Vagina (tissue), 2 donors: ENCODE results near the gene RASGRP3. TPM values are rescaled to one million over a fixed set of nuclear protein-coding genes. Genes with fewer than 3 reads are reported as not detected.

Experiments
- DNase-seq, 2 donors: peaks; one replicate each; pipeline ENCODE4 v3.0.0-alpha.2; 2017; ENCODE audit errors: extremely low spot score in 2 of 2
- H3K27ac ChIP-seq: fragments of 200-600 bp; sonication (generic); one replicate; pipeline ENCODE4 v1.5.1; 2019
- H3K27me3 ChIP-seq: fragments of 200-600 bp; sonication (generic); one replicate; pipeline ENCODE4 v1.5.1; 2019
- H3K36me3 ChIP-seq, 2 donors: fragments of 200-600 bp; sonication (generic); one replicate each; pipeline ENCODE4 v1.5.1; 2017 to 2019
- H3K4me1 ChIP-seq: fragments of 200-600 bp; sonication (generic); one replicate; pipeline ENCODE4 v1.5.1; 2019
- H3K4me3 ChIP-seq, 2 donors: fragments of 200-600 bp; sonication (generic); 1 replicate in 1 of 2; 2 replicates in 1 of 2; pipeline ENCODE4 v1.5.1; 2016 to 2019
- H3K9me3 ChIP-seq: fragments of 200-600 bp; sonication (generic); one replicate; pipeline ENCODE4 v1.5.1; 2019
- POLR2A ChIP-seq, 2 donors: fragments of 450-650 bp; IDR thresholded peaks; one replicate each; pipeline ENCODE4 v1.6.1; 2017; ENCODE audit warnings: antibody characterized with exemption in 2 of 2, mild to moderate bottlenecking in 2 of 2, moderate library complexity in 2 of 2
- POLR2AphosphoS5 ChIP-seq, 2 donors: sonication (generic); formaldehyde crosslinking; IDR thresholded peaks; one replicate each; pipeline ENCODE4 v1.9.0; 2017; ENCODE audit warnings: antibody characterized with exemption in 2 of 2, mild to moderate bottlenecking in 2 of 2, low read depth in 1 of 2; ENCODE audit not compliant: insufficient read depth in 1 of 2
- intact Hi-C: fragments of 100-400 bp; cut with DNase I; formaldehyde crosslinking; loops from one replicate; pipeline ENCODE4 v1.15.1; 2023
- total RNA-seq: library from RNA; depleted of rRNA; stranded (reverse); fragments of >200 nt; gene quantifications from one replicate; pipeline ENCODE4 v1.2.3, GENCODE V29; 2016
- TF ChIP-seq, protein P1 (sequence below), 3 experiments: fragments of 450-650 bp in 2 of 3; fragments of 200-600 bp in 1 of 3; sonication (generic) in 1 of 3; IDR thresholded peaks; one replicate each; pipeline ENCODE4 v1.5.1; 2017 to 2019; ENCODE audit warnings: antibody characterized with exemption in 3 of 3, mild to moderate bottlenecking in 2 of 3, moderate library complexity in 2 of 3

RASGRP3 gene
- total RNA-seq, 1 donor from 2014 or later: 4.2 TPM

DNA sequence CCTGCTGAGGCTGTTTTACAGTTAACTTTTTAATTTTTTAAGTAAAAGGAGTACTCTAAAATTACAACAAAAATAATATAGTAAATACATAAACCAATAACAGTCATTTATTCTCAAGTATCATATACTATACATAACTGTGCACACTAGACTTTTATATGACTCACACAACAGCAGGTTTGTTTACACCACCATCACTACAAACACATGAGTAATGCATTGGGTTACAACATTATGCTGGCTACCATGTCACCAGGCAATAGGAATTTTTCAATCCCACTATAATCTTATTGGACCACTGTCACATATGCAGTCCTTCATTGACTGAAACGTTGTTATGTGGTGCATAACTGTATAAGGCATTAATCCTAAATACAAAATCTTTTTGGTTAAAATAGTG lies 42.5 kb downstream of the RASGRP3 start:
- intact Hi-C loops: no loop called here
- TF ChIP-seq POLR2AphosphoS5 (IDR thresholded peaks at IDR 0.05; ENCODE audit: insufficient read depth in 1 of 2, low read depth in 1 of 2) (no peak), POLR2A (IDR thresholded peaks at IDR 0.05) (no peak)
- TF ChIP-seq, protein P1, sequence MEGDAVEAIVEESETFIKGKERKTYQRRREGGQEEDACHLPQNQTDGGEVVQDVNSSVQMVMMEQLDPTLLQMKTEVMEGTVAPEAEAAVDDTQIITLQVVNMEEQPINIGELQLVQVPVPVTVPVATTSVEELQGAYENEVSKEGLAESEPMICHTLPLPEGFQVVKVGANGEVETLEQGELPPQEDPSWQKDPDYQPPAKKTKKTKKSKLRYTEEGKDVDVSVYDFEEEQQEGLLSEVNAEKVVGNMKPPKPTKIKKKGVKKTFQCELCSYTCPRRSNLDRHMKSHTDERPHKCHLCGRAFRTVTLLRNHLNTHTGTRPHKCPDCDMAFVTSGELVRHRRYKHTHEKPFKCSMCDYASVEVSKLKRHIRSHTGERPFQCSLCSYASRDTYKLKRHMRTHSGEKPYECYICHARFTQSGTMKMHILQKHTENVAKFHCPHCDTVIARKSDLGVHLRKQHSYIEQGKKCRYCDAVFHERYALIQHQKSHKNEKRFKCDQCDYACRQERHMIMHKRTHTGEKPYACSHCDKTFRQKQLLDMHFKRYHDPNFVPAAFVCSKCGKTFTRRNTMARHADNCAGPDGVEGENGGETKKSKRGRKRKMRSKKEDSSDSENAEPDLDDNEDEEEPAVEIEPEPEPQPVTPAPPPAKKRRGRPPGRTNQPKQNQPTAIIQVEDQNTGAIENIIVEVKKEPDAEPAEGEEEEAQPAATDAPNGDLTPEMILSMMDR (IDR thresholded peaks at IDR 0.05): no peak
- H3K36me3 ChIP-seq: no peaks in the 10 kb centered on the region
- DNase-seq: no peak
- no peaks in the 10 kb centered on the region for H3K9me3 ChIP-seq
- no peak overlapping the region for H3K4me3 ChIP-seq
- peaks cover 13% of the 10 kb centered on the region for H3K4me1 ChIP-seq
- H3K27ac ChIP-seq: no peak overlapping the region
- no peaks in the 10 kb centered on the region for H3K27me3 ChIP-seq

GRCh38 chr2:33521791-33522281 lies 45.4 kb downstream of the RASGRP3 start:
- no peak overlapping the region for H3K4me3 ChIP-seq
- TF ChIP-seq POLR2A (IDR thresholded peaks at IDR 0.05) (no peak), POLR2AphosphoS5 (IDR thresholded peaks at IDR 0.05; ENCODE audit: insufficient read depth in 1 of 2, low read depth in 1 of 2) (peak in 1 of 2 donors; percentile 40)
- TF ChIP-seq, protein P1 (IDR thresholded peaks at IDR 0.05): no peak
- H3K36me3 ChIP-seq: no peaks in the 10 kb centered on the region
- intact Hi-C loops: no loop called here
- H3K27me3 ChIP-seq: no peaks in the 10 kb centered on the region
- peaks cover 13% of the 10 kb centered on the region for H3K4me1 ChIP-seq
- H3K27ac ChIP-seq: no peak overlapping the region
- H3K9me3 ChIP-seq: no peaks in the 10 kb centered on the region
- DNase-seq: no peak

GRCh38 chr2:33522576-33522975 lies 46.1 kb downstream of the RASGRP3 start:
- no peaks in the 10 kb centered on the region for H3K36me3 ChIP-seq
- H3K27ac ChIP-seq: no peak overlapping the region
- intact Hi-C loops: no loop called here
- no peaks in the 10 kb centered on the region for H3K9me3 ChIP-seq
- peaks cover 13% of the 10 kb centered on the region for H3K4me1 ChIP-seq
- H3K27me3 ChIP-seq: no peaks in the 10 kb centered on the region
- DNase-seq: no peak
- TF ChIP-seq, protein P1 (IDR thresholded peaks at IDR 0.05): no peak
- TF ChIP-seq POLR2AphosphoS5 (IDR thresholded peaks at IDR 0.05; ENCODE audit: insufficient read depth in 1 of 2, low read depth in 1 of 2) (no peak), POLR2A (IDR thresholded peaks at IDR 0.05) (no peak)
- H3K4me3 ChIP-seq: no peak overlapping the region

DNA sequence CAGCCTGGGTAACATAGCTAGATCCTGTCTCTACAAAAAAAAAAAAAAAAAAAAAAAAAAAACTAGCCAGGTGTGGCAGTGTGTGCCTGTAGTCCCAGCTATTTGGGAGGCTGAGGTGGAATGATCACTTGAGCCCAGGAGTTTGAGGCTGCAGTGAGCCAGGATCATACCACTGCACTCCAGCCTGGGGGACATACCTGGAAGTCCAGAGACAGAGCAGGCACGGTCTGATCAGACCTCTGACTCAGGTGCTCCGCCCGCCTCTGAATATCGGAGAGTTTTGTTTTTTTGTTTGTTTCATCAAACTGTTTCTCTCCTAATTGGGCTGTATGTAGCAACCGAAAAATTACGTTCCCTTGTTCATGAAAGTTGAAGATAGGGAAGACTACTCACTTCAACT lies 49.2 kb downstream of the RASGRP3 start:
- intact Hi-C loops: no loop called here
- H3K27me3 ChIP-seq: no peaks in the 10 kb centered on the region
- no peaks in the 10 kb centered on the region for H3K9me3 ChIP-seq
- no peak overlapping the region for H3K4me3 ChIP-seq
- no peak overlapping the region for H3K27ac ChIP-seq
- no peaks in the 10 kb centered on the region for H3K36me3 ChIP-seq
- no peak for DNase-seq
- TF ChIP-seq POLR2AphosphoS5 (IDR thresholded peaks at IDR 0.05; ENCODE audit: insufficient read depth in 1 of 2, low read depth in 1 of 2) (no peak), POLR2A (IDR thresholded peaks at IDR 0.05) (no peak)
- TF ChIP-seq, protein P1 (IDR thresholded peaks at IDR 0.05): no peak
- H3K4me1 ChIP-seq: peaks cover 13% of the 10 kb centered on the region

GRCh38 chr2:33526132-33526531 lies 49.7 kb downstream of the RASGRP3 start:
- Histone ChIP-seq H3K36me3 (no peaks in the 10 kb centered on the region), H3K9me3 (no peaks in the 10 kb centered on the region), H3K27ac (no peak overlapping the region), H3K27me3 (no peaks in the 10 kb centered on the region), H3K4me3 (no peak overlapping the region), H3K4me1 (peaks cover 13% of the 10 kb centered on the region)
- intact Hi-C loops: no loop called here
- DNase-seq: no peak
- TF ChIP-seq, protein P1 (IDR thresholded peaks at IDR 0.05): no peak
- TF ChIP-seq POLR2A (IDR thresholded peaks at IDR 0.05) (no peak), POLR2AphosphoS5 (IDR thresholded peaks at IDR 0.05; ENCODE audit: insufficient read depth in 1 of 2, low read depth in 1 of 2) (no peak)
